Stimulated activated memory B cell treated with anti-CD40 and anti-IgM and Interleukin-4, amounts not matched to agents 10 μg/mL and 1 μg/mL and 100 μg/mL, for 72 hours (primary cell): ENCODE results near the gene JSRP1.

Experiments used
- ATAC-seq: fragments of 150-1000 bp; cut with Tn5 transposase; 2 replicates; pipeline ENCODE4 v1.10.0; 2021
- H3K27ac Mint-ChIP-seq: one replicate; pipeline ENCODE4 v1.8.0; 2022; ENCODE audit warnings: mild to moderate bottlenecking, mixed read lengths
- H3K27me3 Mint-ChIP-seq: one replicate; pipeline ENCODE4 v1.8.0; 2022; ENCODE audit warnings: mixed read lengths
- H3K36me3 Mint-ChIP-seq: one replicate; pipeline ENCODE4 v1.8.0; 2022; ENCODE audit warnings: mixed read lengths
- H3K4me1 Mint-ChIP-seq: one replicate; pipeline ENCODE4 v1.8.0; 2022; ENCODE audit warnings: mixed read lengths
- H3K4me3 Mint-ChIP-seq: one replicate; pipeline ENCODE4 v1.8.0; 2022; ENCODE audit warnings: mild to moderate bottlenecking, moderate library complexity, mixed read lengths
- H3K9me3 Mint-ChIP-seq: one replicate; pipeline ENCODE4 v1.8.0; 2022; ENCODE audit warnings: mixed read lengths

Gene JSRP1

GRCh38 chr19:2226840-2227360 lies 29.3 kb downstream of the JSRP1 start:
- ATAC-seq, result no peak

GRCh38 chr19:2226051-2226839 lies 30.0 kb downstream of the JSRP1 start:
- peak overlapping the region; percentile 94 for H3K27ac Mint-ChIP-seq
- no peaks in the 10 kb centered on the region for H3K27me3 Mint-ChIP-seq
- peaks cover 71% of the 10 kb centered on the region for H3K4me1 Mint-ChIP-seq
- ATAC-seq, result no peak
- H3K9me3 Mint-ChIP-seq, result no peaks in the 10 kb centered on the region
- H3K36me3 Mint-ChIP-seq, result peaks cover 63% of the 10 kb centered on the region
- H3K4me3 Mint-ChIP-seq, result no peak overlapping the region

More at GRCh38 chr19:2226840-2227360, 29.3 kb downstream of the JSRP1 start:
- H3K27ac Mint-ChIP-seq, result peak overlapping the region; percentile 78
- peak overlapping the region; percentile 39 for H3K4me3 Mint-ChIP-seq
- H3K9me3 Mint-ChIP-seq, result no peaks in the 10 kb centered on the region
- H3K4me1 Mint-ChIP-seq, result peaks cover 68% of the 10 kb centered on the region
- H3K27me3 Mint-ChIP-seq, result no peaks in the 10 kb centered on the region
- peaks cover 62% of the 10 kb centered on the region for H3K36me3 Mint-ChIP-seq

GRCh38 chr19:2225415-2226050 lies 30.7 kb downstream of the JSRP1 start:
- H3K27me3 Mint-ChIP-seq, result no peaks in the 10 kb centered on the region
- no peaks in the 10 kb centered on the region for H3K9me3 Mint-ChIP-seq
- H3K4me3 Mint-ChIP-seq, result no peak overlapping the region
- peaks cover 68% of the 10 kb centered on the region for H3K36me3 Mint-ChIP-seq
- peak overlapping the region; percentile 94 for H3K27ac Mint-ChIP-seq
- ATAC-seq, result no peak
- H3K4me1 Mint-ChIP-seq, result peaks cover 78% of the 10 kb centered on the region

GRCh38 chr19:2224754-2225349 lies 31.4 kb downstream of the JSRP1 start:
- H3K4me3 Mint-ChIP-seq, result no peak overlapping the region
- no peak for ATAC-seq
- peak overlapping the region; percentile 94 for H3K27ac Mint-ChIP-seq
- H3K9me3 Mint-ChIP-seq, result no peaks in the 10 kb centered on the region
- H3K27me3 Mint-ChIP-seq, result no peaks in the 10 kb centered on the region
- peaks cover 81% of the 10 kb centered on the region for H3K4me1 Mint-ChIP-seq
- H3K36me3 Mint-ChIP-seq, result peaks cover 70% of the 10 kb centered on the region

- peak; percentile 91 for ATAC-seq
- H3K36me3 Mint-ChIP-seq, result peaks cover 77% of the 10 kb centered on the region
- peak overlapping the region; percentile 94 for H3K27ac Mint-ChIP-seq
- H3K4me1 Mint-ChIP-seq, result peaks cover 73% of the 10 kb centered on the region
- no peaks in the 10 kb centered on the region for H3K27me3 Mint-ChIP-seq
- H3K9me3 Mint-ChIP-seq, result no peaks in the 10 kb centered on the region
- H3K4me3 Mint-ChIP-seq, result peak overlapping the region; percentile 70
Measured at GRCh38 chr19:2223959-2224358, 32.3 kb downstream of the JSRP1 start.

GRCh38 chr19:2223391-2223790 lies 32.8 kb downstream of the JSRP1 start:
- Mint-ChIP-seq H3K4me1 (peaks cover 67% of the 10 kb centered on the region), H3K9me3 (no peaks in the 10 kb centered on the region), H3K27me3 (no peaks in the 10 kb centered on the region), H3K36me3 (peaks cover 78% of the 10 kb centered on the region), H3K27ac (peak overlapping the region; percentile 94), H3K4me3 (no peak overlapping the region)
- ATAC-seq, result peak; percentile 6

- peaks cover 58% of the 10 kb centered on the region for H3K4me1 Mint-ChIP-seq
- no peaks in the 10 kb centered on the region for H3K9me3 Mint-ChIP-seq
- ATAC-seq, result no peak
- H3K4me3 Mint-ChIP-seq, result no peak overlapping the region
- peaks cover 75% of the 10 kb centered on the region for H3K36me3 Mint-ChIP-seq
- peak overlapping the region; percentile 94 for H3K27ac Mint-ChIP-seq
- no peaks in the 10 kb centered on the region for H3K27me3 Mint-ChIP-seq
Measured at GRCh38 chr19:2221918-2222317, 34.3 kb downstream of the JSRP1 start.

- Mint-ChIP-seq H3K9me3 (no peaks in the 10 kb centered on the region), H3K4me3 (no peak overlapping the region), H3K27ac (no peak overlapping the region), H3K36me3 (peaks cover 80% of the 10 kb centered on the region), H3K27me3 (no peaks in the 10 kb centered on the region), H3K4me1 (peaks cover 58% of the 10 kb centered on the region)
- no peak for ATAC-seq
Measured at GRCh38 chr19:2221250-2221831, 34.9 kb downstream of the JSRP1 start.

GRCh38 chr19:2219726-2220125 lies 36.5 kb downstream of the JSRP1 start:
- ATAC-seq, result no peak
- Mint-ChIP-seq H3K27me3 (no peaks in the 10 kb centered on the region), H3K36me3 (peaks cover 80% of the 10 kb centered on the region), H3K4me1 (peaks cover 61% of the 10 kb centered on the region), H3K4me3 (no peak overlapping the region), H3K9me3 (no peaks in the 10 kb centered on the region), H3K27ac (no peak overlapping the region)

- Mint-ChIP-seq H3K36me3 (peaks cover 76% of the 10 kb centered on the region), H3K9me3 (no peaks in the 10 kb centered on the region), H3K4me3 (no peak overlapping the region), H3K27ac (no peak overlapping the region), H3K4me1 (peaks cover 52% of the 10 kb centered on the region), H3K27me3 (no peaks in the 10 kb centered on the region)
- no peak for ATAC-seq
Measured at GRCh38 chr19:2217591-2217990, 38.6 kb downstream of the JSRP1 start.

- Mint-ChIP-seq H3K9me3 (no peaks in the 10 kb centered on the region), H3K36me3 (peaks cover 76% of the 10 kb centered on the region), H3K27ac (peak overlapping the region; percentile 78), H3K27me3 (no peaks in the 10 kb centered on the region), H3K4me1 (peaks cover 43% of the 10 kb centered on the region), H3K4me3 (no peak overlapping the region)
- no peak for ATAC-seq
Measured at GRCh38 chr19:2216361-2217225, 39.6 kb downstream of the JSRP1 start.

- Mint-ChIP-seq H3K27ac (peak overlapping the region; percentile 78), H3K27me3 (no peaks in the 10 kb centered on the region), H3K36me3 (peaks cover 81% of the 10 kb centered on the region), H3K4me1 (peaks cover 33% of the 10 kb centered on the region), H3K4me3 (peak overlapping the region; percentile 44), H3K9me3 (no peaks in the 10 kb centered on the region)
- peak; percentile 44 for ATAC-seq
Measured at GRCh38 chr19:2215281-2215751, 40.9 kb downstream of the JSRP1 start.

- Mint-ChIP-seq H3K9me3 (no peaks in the 10 kb centered on the region), H3K27ac (no peak overlapping the region), H3K27me3 (no peaks in the 10 kb centered on the region), H3K4me1 (peaks cover 32% of the 10 kb centered on the region), H3K4me3 (no peak overlapping the region), H3K36me3 (peaks cover 76% of the 10 kb centered on the region)
- no peak for ATAC-seq
Measured at GRCh38 chr19:2214251-2214650, 42.0 kb downstream of the JSRP1 start.

- Mint-ChIP-seq H3K4me3 (no peak overlapping the region), H3K4me1 (peaks cover 32% of the 10 kb centered on the region), H3K27me3 (no peaks in the 10 kb centered on the region), H3K36me3 (peaks cover 71% of the 10 kb centered on the region), H3K27ac (no peak overlapping the region), H3K9me3 (no peaks in the 10 kb centered on the region)
- no peak for ATAC-seq
Measured at GRCh38 chr19:2213799-2214198, 42.4 kb downstream of the JSRP1 start.
